Right lobe of liver (tissue), 4 donors: ENCODE measurements around the gene MPHOSPH9.

Experiments
- POLR2A ChIP-seq: fragments of 450-650 bp; IDR thresholded peaks from one replicate; pipeline ENCODE4 v1.6.1; 2017; ENCODE audit warnings: antibody characterized with exemption, mild to moderate bottlenecking
- TF ChIP-seq, protein P1 (sequence below), 4 donors: fragments of 200-600 bp in 3 of 4; fragments of 450-650 bp in 1 of 4; IDR thresholded peaks; one replicate each; pipeline versions ENCODE4 v1.5.1 to v1.8.0; 2016 to 2022; ENCODE audit warnings: antibody characterized with exemption in 4 of 4, mild to moderate bottlenecking in 2 of 4
- donor health status: DM: no; HTN: no; CAD: no.
- donor health status: DM: no; HTN: no; CAD: no.
- donor health status: DM: no; HTN: yes; CAD: no.

DNA sequence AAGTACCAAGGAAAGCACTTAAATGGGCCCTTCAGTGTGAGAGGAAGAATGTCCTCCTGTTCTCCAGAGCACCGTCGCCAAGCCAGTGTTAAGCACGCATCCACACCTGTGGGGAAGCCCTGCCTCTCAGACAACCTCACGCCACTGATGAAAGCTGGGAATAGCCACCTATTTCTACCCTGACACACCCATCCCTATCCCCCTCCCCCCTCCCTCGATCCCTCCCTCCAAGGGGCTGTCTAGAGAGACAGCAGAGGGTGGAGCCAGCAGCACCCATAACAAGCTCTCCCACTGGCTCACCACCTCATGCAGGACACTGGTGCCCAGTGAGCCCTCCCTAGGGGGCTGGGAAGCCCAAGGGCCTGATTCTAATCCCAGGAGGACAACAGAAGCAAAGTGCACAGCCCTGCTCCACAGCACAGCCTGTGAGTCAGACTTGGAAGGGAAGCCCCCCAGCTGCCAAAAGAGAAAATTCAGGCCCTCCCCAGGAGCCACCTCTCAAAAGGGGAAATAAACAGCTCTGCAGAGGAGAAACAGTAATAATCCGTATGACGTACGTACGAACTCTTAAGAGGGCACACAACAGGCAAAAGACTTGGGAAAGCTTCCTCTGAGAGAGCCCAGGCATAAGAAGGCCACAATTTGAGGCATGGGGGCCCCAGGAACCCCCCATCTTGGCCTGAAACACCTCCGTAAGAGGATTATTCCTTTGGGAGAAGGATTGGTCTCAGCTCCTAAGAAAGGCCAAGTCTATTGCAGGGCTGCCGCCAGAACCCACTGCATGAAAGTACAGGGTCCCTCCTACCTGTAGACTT is 89.8 kb downstream of the MPHOSPH9 start:
- TF ChIP-seq, protein P1, sequence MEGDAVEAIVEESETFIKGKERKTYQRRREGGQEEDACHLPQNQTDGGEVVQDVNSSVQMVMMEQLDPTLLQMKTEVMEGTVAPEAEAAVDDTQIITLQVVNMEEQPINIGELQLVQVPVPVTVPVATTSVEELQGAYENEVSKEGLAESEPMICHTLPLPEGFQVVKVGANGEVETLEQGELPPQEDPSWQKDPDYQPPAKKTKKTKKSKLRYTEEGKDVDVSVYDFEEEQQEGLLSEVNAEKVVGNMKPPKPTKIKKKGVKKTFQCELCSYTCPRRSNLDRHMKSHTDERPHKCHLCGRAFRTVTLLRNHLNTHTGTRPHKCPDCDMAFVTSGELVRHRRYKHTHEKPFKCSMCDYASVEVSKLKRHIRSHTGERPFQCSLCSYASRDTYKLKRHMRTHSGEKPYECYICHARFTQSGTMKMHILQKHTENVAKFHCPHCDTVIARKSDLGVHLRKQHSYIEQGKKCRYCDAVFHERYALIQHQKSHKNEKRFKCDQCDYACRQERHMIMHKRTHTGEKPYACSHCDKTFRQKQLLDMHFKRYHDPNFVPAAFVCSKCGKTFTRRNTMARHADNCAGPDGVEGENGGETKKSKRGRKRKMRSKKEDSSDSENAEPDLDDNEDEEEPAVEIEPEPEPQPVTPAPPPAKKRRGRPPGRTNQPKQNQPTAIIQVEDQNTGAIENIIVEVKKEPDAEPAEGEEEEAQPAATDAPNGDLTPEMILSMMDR (IDR thresholded peaks at IDR 0.05) = no peak
- TF ChIP-seq POLR2A = no peak
